HEK293 (cell line): ENCODE data around the gene TMED7.

Experiments used
- CTCF ChIA-PET: fragments of 350-600 bp; formaldehyde crosslinking; extraction: SDS; loops from one replicate; lab custom pipeline; 2021; ENCODE audit warnings: antibody characterized with exemption; lab: Yijun Ruan, JAX
- POLR2A ChIA-PET: fragments of 300-600 bp; formaldehyde crosslinking; extraction: SDS; loops from one replicate; lab custom pipeline; 2020; ENCODE audit warnings: antibody characterized with exemption, inconsistent platforms; lab: Yijun Ruan, JAX
- H3K27ac ChIP-seq: fragments of 200-500 bp; sonication (Bioruptor generic); 2 replicates; pipeline ENCODE4 v1.5.1; 2014; ENCODE audit warnings: low read depth, low read length, control low read depth, inconsistent platforms; ENCODE audit errors: extremely low read depth
- H3K36me3 ChIP-seq, 2 experiments: fragments of 200-500 bp in 1 of 2; sonication (Bioruptor generic) in 1 of 2; 1 replicate in 1 of 2; 2 replicates in 1 of 2; pipeline ENCODE4 v1.5.1; 2014 to 2017; ENCODE audit warnings: inconsistent platforms in 2 of 2, low read length in 2 of 2; ENCODE audit not compliant: control insufficient read depth in 2 of 2, insufficient read depth in 1 of 2
- H3K4me1 ChIP-seq: fragments of 200-500 bp; sonication (Bioruptor generic); 2 replicates; pipeline ENCODE4 v1.5.1; 2014; ENCODE audit warnings: mild to moderate bottlenecking, low read length, inconsistent platforms; ENCODE audit not compliant: control insufficient read depth, insufficient read depth
- H3K4me3 ChIP-seq: 2 replicates; pipeline ENCODE4 v1.5.1; 2011; ENCODE audit warnings: low read depth, mild to moderate bottlenecking, control low read depth, low read length, moderate library complexity
- H3K9me3 ChIP-seq: fragments of 200-500 bp; sonication (Bioruptor generic); 2 replicates; pipeline ENCODE4 v1.5.1; 2014; ENCODE audit warnings: low read depth, low read length, inconsistent platforms; ENCODE audit not compliant: control insufficient read depth, insufficient read depth
- GLI4 ChIP-seq: fragments of 450-650 bp; formaldehyde crosslinking; IDR thresholded peaks from 2 replicates; pipeline ENCODE4 v1.5.1; 2016; ENCODE audit warnings: missing biosample characterization, missing genetic modification characterization
- IKZF3 ChIP-seq: fragments of 450-650 bp; IDR thresholded peaks from 2 replicates; pipeline ENCODE4 v1.5.0; 2018; ENCODE audit warnings: missing biosample characterization, mild to moderate bottlenecking, missing genetic modification characterization, moderate library complexity
- PRDM10 ChIP-seq: fragments of 450-650 bp; formaldehyde crosslinking; IDR thresholded peaks from 2 replicates; pipeline ENCODE4 v1.5.1; 2016; ENCODE audit warnings: missing biosample characterization, missing genetic modification characterization
- TSHZ1 ChIP-seq: fragments of 450-650 bp; formaldehyde crosslinking; IDR thresholded peaks from 2 replicates; pipeline ENCODE4 v1.5.1; 2016; ENCODE audit warnings: missing biosample characterization, missing genetic modification characterization, borderline replicate concordance
- ZBTB21 ChIP-seq: fragments of 450-650 bp; formaldehyde crosslinking; IDR thresholded peaks from 2 replicates; pipeline ENCODE4 v1.5.1; 2017; ENCODE audit warnings: missing biosample characterization, missing genetic modification characterization
- ZFP69B ChIP-seq: fragments of 450-650 bp; formaldehyde crosslinking; IDR thresholded peaks from 2 replicates; pipeline ENCODE4 v1.5.1; 2016; ENCODE audit warnings: missing biosample characterization, missing genetic modification characterization
- ZNF10 ChIP-seq: fragments of 450-650 bp; formaldehyde crosslinking; IDR thresholded peaks from 2 replicates; pipeline ENCODE4 v1.5.1; 2017; ENCODE audit warnings: missing biosample characterization, missing genetic modification characterization
- ZNF112 ChIP-seq: fragments of 450-650 bp; formaldehyde crosslinking; IDR thresholded peaks from 2 replicates; pipeline ENCODE4 v1.5.0; 2017; ENCODE audit warnings: missing biosample characterization, missing genetic modification characterization
- ZNF132 ChIP-seq: fragments of 450-650 bp; formaldehyde crosslinking; IDR thresholded peaks from 2 replicates; pipeline ENCODE4 v1.5.1; 2017; ENCODE audit warnings: missing biosample characterization, missing genetic modification characterization, borderline replicate concordance
- ZNF138 ChIP-seq: fragments of 450-650 bp; formaldehyde crosslinking; IDR thresholded peaks from 2 replicates; pipeline ENCODE4 v1.5.1; 2016; ENCODE audit warnings: missing biosample characterization, missing genetic modification characterization, borderline replicate concordance
- ZNF155 ChIP-seq: fragments of 450-650 bp; formaldehyde crosslinking; IDR thresholded peaks from 2 replicates; pipeline ENCODE4 v1.5.1; 2016; ENCODE audit warnings: missing biosample characterization, missing genetic modification characterization
- ZNF302 ChIP-seq: fragments of 450-650 bp; formaldehyde crosslinking; IDR thresholded peaks from 2 replicates; pipeline ENCODE4 v1.5.1; 2016; ENCODE audit warnings: missing biosample characterization, missing genetic modification characterization, low read depth
- ZNF341 ChIP-seq: fragments of 450-650 bp; formaldehyde crosslinking; IDR thresholded peaks from 2 replicates; pipeline ENCODE4; 2016; ENCODE audit warnings: low read depth, missing biosample characterization, missing genetic modification characterization
- ZNF354C ChIP-seq: fragments of 450-650 bp; formaldehyde crosslinking; IDR thresholded peaks from 2 replicates; pipeline ENCODE4 v1.5.1; 2016; ENCODE audit warnings: missing biosample characterization, missing genetic modification characterization, low read depth, borderline replicate concordance
- ZNF394 ChIP-seq: fragments of 450-650 bp; formaldehyde crosslinking; IDR thresholded peaks from 2 replicates; pipeline ENCODE4 v1.5.1; 2016; ENCODE audit warnings: missing biosample characterization, missing genetic modification characterization, mild to moderate bottlenecking, moderate library complexity, borderline replicate concordance
- ZNF518A ChIP-seq: fragments of 450-650 bp; formaldehyde crosslinking; conservative IDR thresholded peaks from 2 replicates; pipeline ENCODE4 v1.5.1; 2016; ENCODE audit warnings: low read depth, missing biosample characterization, missing genetic modification characterization
- ZNF558 ChIP-seq: fragments of 450-650 bp; formaldehyde crosslinking; IDR thresholded peaks from 2 replicates; pipeline ENCODE4 v1.5.1; 2016; ENCODE audit warnings: missing biosample characterization, missing genetic modification characterization
- ZNF670 ChIP-seq: fragments of 450-650 bp; formaldehyde crosslinking; IDR thresholded peaks from 2 replicates; pipeline ENCODE4 v1.5.1; 2016; ENCODE audit warnings: missing biosample characterization, missing genetic modification characterization, low read depth
- ZNF704 ChIP-seq: fragments of 450-650 bp; formaldehyde crosslinking; IDR thresholded peaks from 2 replicates; pipeline ENCODE4 v1.5.1; 2016; ENCODE audit warnings: missing biosample characterization, missing genetic modification characterization
- ZNF707 ChIP-seq: fragments of 450-650 bp; formaldehyde crosslinking; IDR thresholded peaks from 2 replicates; pipeline ENCODE4 v1.5.1; 2016; ENCODE audit warnings: missing biosample characterization, missing genetic modification characterization
- ZNF776 ChIP-seq: fragments of 450-650 bp; formaldehyde crosslinking; IDR thresholded peaks from 2 replicates; pipeline ENCODE4 v1.5.0; 2017; ENCODE audit warnings: missing biosample characterization, missing genetic modification characterization, borderline replicate concordance
- ZNF777 ChIP-seq: fragments of 450-650 bp; formaldehyde crosslinking; IDR thresholded peaks from 2 replicates; pipeline ENCODE4 v1.5.1; 2017; ENCODE audit warnings: missing biosample characterization, missing genetic modification characterization, borderline replicate concordance
- ZXDB ChIP-seq: fragments of 450-650 bp; formaldehyde crosslinking; IDR thresholded peaks from 2 replicates; pipeline ENCODE4 v1.5.1; 2016; ENCODE audit warnings: missing biosample characterization, missing genetic modification characterization

TMED7 gene

GRCh38 chr5:115616892-115617291, 8.9 kb downstream of the TMED7 start:
- no peaks in the 10 kb centered on the region for H3K4me1 ChIP-seq
- H3K4me3 ChIP-seq, result no peak overlapping the region
- POLR2A ChIA-PET, result no interaction called here
- no peaks in the 10 kb centered on the region for H3K9me3 ChIP-seq
- no peak overlapping the region for H3K27ac ChIP-seq
- TF ChIP-seq PRDM10 (tag by site-specific recombination), result no peak
- no peak for TF ChIP-seq IKZF3 (tag by site-specific recombination)
- TF ChIP-seq ZNF670, result no peak
- no peak for TF ChIP-seq ZNF707 (tag by site-specific recombination)
- no peak for TF ChIP-seq ZXDB (tag by site-specific recombination)
- TF ChIP-seq ZNF138 (tag by site-specific recombination), result no peak
- CTCF ChIA-PET, result interaction anchor here (0.7 kb wide), 1 partner anchor 9 kb away, joined by 3 read pairs; the partner anchor contains the start of gene TMED7
- H3K36me3 ChIP-seq, result peaks cover 59 to 90% of the 10 kb centered on the region in 2 experiments

GRCh38 chr5:115616472-115616871, 9.4 kb downstream of the TMED7 start:
- Histone ChIP-seq H3K4me3 (no peak overlapping the region), H3K9me3 (no peaks in the 10 kb centered on the region), H3K36me3 (peaks cover 59 to 91% of the 10 kb centered on the region in 2 experiments), H3K27ac (no peak overlapping the region), H3K4me1 (no peaks in the 10 kb centered on the region)
- ChIA-PET CTCF (interaction anchor here (0.7 kb wide), 1 partner anchor 9 kb away, joined by 3 read pairs; the partner anchor contains the start of gene TMED7), POLR2A (no interaction called here)
- no peak for TF ChIP-seq ZNF132 (tag by site-specific recombination)
- no peak for TF ChIP-seq ZNF112 (tag by site-specific recombination)
- TF ChIP-seq ZNF777 (tag by site-specific recombination), result no peak
- TF ChIP-seq ZNF518A (tag by site-specific recombination), result no peak
- no peak for TF ChIP-seq ZFP69B (tag by site-specific recombination)
- no peak for TF ChIP-seq ZNF341 (tag by site-specific recombination)
- TF ChIP-seq ZNF302 (tag by site-specific recombination), result no peak
- TF ChIP-seq ZNF558 (tag by site-specific recombination), result no peak
- no peak for TF ChIP-seq ZNF10 (tag by site-specific recombination)
- no peak for TF ChIP-seq ZNF704 (tag by site-specific recombination)
- no peak for TF ChIP-seq ZNF394
- TF ChIP-seq ZNF776 (tag by site-specific recombination), result no peak
- TF ChIP-seq GLI4, result no peak
- no peak for TF ChIP-seq ZNF354C (tag by site-specific recombination)
- no peak for TF ChIP-seq ZBTB21 (tag by site-specific recombination)
- TF ChIP-seq TSHZ1, result no peak
- no peak for TF ChIP-seq ZNF155
